ENCODE results near the gene PCK1. TPM values are rescaled to one million over a fixed set of nuclear protein-coding genes. Genes with fewer than 3 reads are reported as not detected.

Gene PCK1
- total and polyA plus RNA-seq, 2 of the 13 experiments (the other 11 are each of a cell fraction or from before 2014, with no cell fraction given), result 6.5 to 12.6 TPM

DNA sequence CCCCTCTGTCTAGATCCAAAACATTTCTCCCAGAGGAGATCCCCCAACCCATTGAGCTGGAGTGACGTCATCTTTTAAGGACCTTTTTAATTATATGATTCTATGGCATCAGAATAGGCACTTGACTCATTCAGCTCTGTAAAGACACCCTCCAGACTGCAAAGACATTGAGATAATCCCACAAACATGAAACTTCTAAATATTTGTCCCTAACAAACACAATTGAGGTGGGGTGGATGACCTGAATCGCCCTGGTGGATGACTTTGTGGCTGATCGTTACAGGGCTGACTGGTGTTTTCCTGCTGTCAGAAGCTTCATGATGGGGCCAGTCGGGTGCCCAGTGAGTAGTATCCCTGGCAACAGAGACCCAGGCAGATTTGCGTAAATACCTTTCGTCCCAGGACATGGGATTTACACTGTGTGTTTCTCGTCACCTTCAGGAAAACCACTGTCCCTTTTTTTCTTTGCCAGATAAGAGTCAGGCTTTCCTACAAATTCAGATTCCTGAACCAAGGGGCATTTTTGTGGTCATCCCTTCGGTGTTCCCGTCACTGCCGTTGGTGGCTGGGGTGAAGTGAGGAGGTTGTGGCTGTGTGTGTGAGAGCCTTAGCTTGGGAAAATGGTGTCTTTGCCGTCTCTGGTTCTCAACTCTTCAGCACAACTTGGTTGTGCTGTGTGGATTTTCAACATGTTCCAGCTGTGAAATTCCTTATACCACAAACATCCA is 5.3 kb upstream of the PCK1 start (continued):
- TF ChIP-seq JDP2 (CRISPR knock-in tag; IDR thresholded peaks at IDR 0.05; ENCODE audit: borderline replicate concordance) (no peak), NFE2 (CRISPR knock-in tag; IDR thresholded peaks at IDR 0.05) (no peak), NFRKB (IDR thresholded peaks at IDR 0.05) (no peak), MBD4 (IDR thresholded peaks at IDR 0.05; ENCODE audit: borderline replicate concordance, low read length) (0 out of 2 replicates have a peak, but pooled peaks have one; percentile 22), SOX5 (CRISPR knock-in tag; IDR thresholded peaks at IDR 0.05; ENCODE audit: borderline replicate concordance) (peak; percentile 45; the same call in 1 of the 2 replicates), HDAC1 (CRISPR knock-in tag; IDR thresholded peaks at IDR 0.05) (peak; percentile 38), TARDBP (CRISPR knock-in tag; IDR thresholded peaks at IDR 0.05) (0 out of 2 replicates have a peak, but pooled peaks have one; percentile 12), PHF5A (CRISPR knock-in tag; IDR thresholded peaks at IDR 0.05; ENCODE audit: low read depth, unreplicated experiment) (no peak), ERF (CRISPR knock-in tag; IDR thresholded peaks at IDR 0.05) (no peak), MEF2D (CRISPR knock-in tag; IDR thresholded peaks at IDR 0.05) (0 out of 2 replicates have a peak, but pooled peaks have one; percentile 24), TOPORS (CRISPR knock-in tag; IDR thresholded peaks at IDR 0.05) (no peak), POLR2AphosphoS5 (IDR thresholded peaks at IDR 0.05; ENCODE audit: low read depth, low read length) (no peak), DPF2 (CRISPR knock-in tag; IDR thresholded peaks at IDR 0.05; ENCODE audit: borderline replicate concordance, low read depth) (no peak), MIER3 (CRISPR knock-in tag; IDR thresholded peaks at IDR 0.05; ENCODE audit: borderline replicate concordance) (peak; percentile 33; the same call in 1 of the 2 replicates), GABPA (IDR thresholded peaks at IDR 0.05; ENCODE audit: low read depth, low read length) (no peak), GABPA (CRISPR knock-in tag; IDR thresholded peaks at IDR 0.05; ENCODE audit: low read depth) (no peak; the same call in 1 of the 2 replicates), CREB1 (IDR thresholded peaks at IDR 0.05) (peak; percentile 98), CREB1 (CRISPR knock-in tag; IDR thresholded peaks at IDR 0.05) (peak; percentile 77; the same call in 1 of the 2 replicates), AGO2 (optimal IDR thresholded peaks at IDR 0.05; ENCODE audit: low read depth, low read length) (no peak), TBP (CRISPR knock-in tag; IDR thresholded peaks at IDR 0.05) (no peak), TAF15 (IDR thresholded peaks at IDR 0.05; ENCODE audit: low read depth, low read length, poor library complexity, severe bottlenecking) (no peak)
- TF ChIP-seq, protein P1, sequence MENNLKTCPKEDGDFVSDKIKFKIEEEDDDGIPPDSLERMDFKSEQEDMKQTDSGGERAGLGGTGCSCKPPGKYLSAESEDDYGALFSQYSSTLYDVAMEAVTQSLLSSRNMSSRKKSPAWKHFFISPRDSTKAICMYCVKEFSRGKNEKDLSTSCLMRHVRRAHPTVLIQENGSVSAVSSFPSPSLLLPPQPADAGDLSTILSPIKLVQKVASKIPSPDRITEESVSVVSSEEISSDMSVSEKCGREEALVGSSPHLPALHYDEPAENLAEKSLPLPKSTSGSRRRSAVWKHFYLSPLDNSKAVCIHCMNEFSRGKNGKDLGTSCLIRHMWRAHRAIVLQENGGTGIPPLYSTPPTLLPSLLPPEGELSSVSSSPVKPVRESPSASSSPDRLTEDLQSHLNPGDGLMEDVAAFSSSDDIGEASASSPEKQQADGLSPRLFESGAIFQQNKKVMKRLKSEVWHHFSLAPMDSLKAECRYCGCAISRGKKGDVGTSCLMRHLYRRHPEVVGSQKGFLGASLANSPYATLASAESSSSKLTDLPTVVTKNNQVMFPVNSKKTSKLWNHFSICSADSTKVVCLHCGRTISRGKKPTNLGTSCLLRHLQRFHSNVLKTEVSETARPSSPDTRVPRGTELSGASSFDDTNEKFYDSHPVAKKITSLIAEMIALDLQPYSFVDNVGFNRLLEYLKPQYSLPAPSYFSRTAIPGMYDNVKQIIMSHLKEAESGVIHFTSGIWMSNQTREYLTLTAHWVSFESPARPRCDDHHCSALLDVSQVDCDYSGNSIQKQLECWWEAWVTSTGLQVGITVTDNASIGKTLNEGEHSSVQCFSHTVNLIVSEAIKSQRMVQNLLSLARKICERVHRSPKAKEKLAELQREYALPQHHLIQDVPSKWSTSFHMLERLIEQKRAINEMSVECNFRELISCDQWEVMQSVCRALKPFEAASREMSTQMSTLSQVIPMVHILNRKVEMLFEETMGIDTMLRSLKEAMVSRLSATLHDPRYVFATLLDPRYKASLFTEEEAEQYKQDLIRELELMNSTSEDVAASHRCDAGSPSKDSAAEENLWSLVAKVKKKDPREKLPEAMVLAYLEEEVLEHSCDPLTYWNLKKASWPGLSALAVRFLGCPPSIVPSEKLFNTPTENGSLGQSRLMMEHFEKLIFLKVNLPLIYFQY (CRISPR knock-in tag; IDR thresholded peaks at IDR 0.05; ENCODE audit: borderline replicate concordance), result no peak
